Hepatocyte (in vitro differentiated cells): ENCODE results near the gene ARMC5. TPM values are rescaled to one million over a fixed set of nuclear protein-coding genes. Genes with fewer than 3 reads are reported as not detected.
"Not testable (repeated sequence)": the region's sequence is repeated elsewhere in the genome, so short reads cannot be mapped to it uniquely, and the experiment has no call there.

Experiments used
- DNase-seq: peaks from one replicate; pipeline ENCODE4 v3.0.0-alpha.2; 2016; ENCODE audit warnings: low spot score
- H2AFZ ChIP-seq: fragments of 200-600 bp; sonication (generic); 2 replicates; pipeline ENCODE4 v1.6.0; 2016; ENCODE audit warnings: antibody characterized with exemption, mild to moderate bottlenecking
- H3K27ac ChIP-seq: fragments of 200-600 bp; sonication (generic); 2 replicates; pipeline ENCODE4 v1.5.1; 2016; ENCODE audit warnings: mild to moderate bottlenecking
- H3K27me3 ChIP-seq: fragments of 200-600 bp; sonication (generic); 2 replicates; pipeline ENCODE4 v1.6.1; 2016
- H3K36me3 ChIP-seq: fragments of 200-600 bp; sonication (generic); replicated peaks from 2 replicates; pipeline ENCODE4 v1.5.1; 2016; ENCODE audit warnings: low read depth; ENCODE audit not compliant: insufficient read depth
- H3K4me1 ChIP-seq: fragments of 200-600 bp; sonication (generic); 2 replicates; pipeline ENCODE4 v1.5.1; 2016; ENCODE audit warnings: mild to moderate bottlenecking, moderate library complexity; ENCODE audit not compliant: insufficient read depth
- H3K4me2 ChIP-seq: fragments of 200-600 bp; sonication (generic); 2 replicates; pipeline ENCODE4 v1.6.0; 2016
- H3K4me3 ChIP-seq: fragments of 200-600 bp; sonication (generic); 2 replicates; pipeline ENCODE4 v1.5.1; 2016; ENCODE audit warnings: mild to moderate bottlenecking
- H3K79me2 ChIP-seq: fragments of 200-600 bp; sonication (generic); 2 replicates; pipeline ENCODE4 v1.6.0; 2017; ENCODE audit warnings: mild to moderate bottlenecking
- H3K9me2 ChIP-seq: fragments of 200-600 bp; sonication (generic); replicated peaks from 2 replicates; pipeline ENCODE4 v1.6.0; 2017; ENCODE audit warnings: mild to moderate bottlenecking; ENCODE audit not compliant: insufficient read depth
- H3K9me3 ChIP-seq: fragments of 200-600 bp; sonication (generic); 2 replicates; pipeline ENCODE4 v1.5.1; 2016; ENCODE audit warnings: low read depth, mild to moderate bottlenecking
- H4K20me1 ChIP-seq: fragments of 200-600 bp; sonication (generic); 2 replicates; pipeline ENCODE4 v1.6.0; 2016; ENCODE audit warnings: mild to moderate bottlenecking; ENCODE audit not compliant: insufficient read depth, poor library complexity, severe bottlenecking
- EZH2 ChIP-seq: fragments of 200-600 bp; sonication (generic); IDR thresholded peaks from 2 replicates; pipeline ENCODE4 v1.6.1; 2016; ENCODE audit warnings: antibody characterized with exemption, mild to moderate bottlenecking, borderline replicate concordance
- EZH2phosphoT487 ChIP-seq: fragments of 200-600 bp; sonication (generic); IDR thresholded peaks from one replicate; pipeline ENCODE4 v1.6.1; 2018; ENCODE audit warnings: antibody characterized with exemption, mild to moderate bottlenecking, low read depth, moderate library complexity; ENCODE audit not compliant: unreplicated experiment, severe bottlenecking
- WGBS: methylation state at CpG from one replicate; pipeline ENCODE4 v1.1.6; 2016; ENCODE audit warnings: low lambda C conversion rate; ENCODE audit errors: missing lambda C conversion rate; 5-methylcytosine and 5-hydroxymethylcytosine counted together
- polyA plus RNA-seq: library from polyadenylated mRNA; unstranded; fragments of >200 nt; fragmentation: Nextera tagmentation; extraction: Ambion mirVana; gene quantifications from 2 replicates; pipeline ENCODE4 v1.2.1, GENCODE V29; 2016
- total RNA-seq: library from RNA; depleted of rRNA; stranded (reverse); fragments of >200 nt; gene quantifications from 2 replicates; pipeline ENCODE4 v1.2.3, GENCODE V29; 2014
- TF ChIP-seq, protein P1 (sequence below): fragments of 200-600 bp; sonication (generic); IDR thresholded peaks from 2 replicates; pipeline ENCODE4 v1.5.1; 2016; ENCODE audit warnings: antibody characterized with exemption, mild to moderate bottlenecking; ENCODE audit not compliant: poor library complexity

The ARMC5 gene
- total and polyA plus RNA-seq, 2 experiments from 2014 or later = 12.2 to 19.4 TPM

DNA sequence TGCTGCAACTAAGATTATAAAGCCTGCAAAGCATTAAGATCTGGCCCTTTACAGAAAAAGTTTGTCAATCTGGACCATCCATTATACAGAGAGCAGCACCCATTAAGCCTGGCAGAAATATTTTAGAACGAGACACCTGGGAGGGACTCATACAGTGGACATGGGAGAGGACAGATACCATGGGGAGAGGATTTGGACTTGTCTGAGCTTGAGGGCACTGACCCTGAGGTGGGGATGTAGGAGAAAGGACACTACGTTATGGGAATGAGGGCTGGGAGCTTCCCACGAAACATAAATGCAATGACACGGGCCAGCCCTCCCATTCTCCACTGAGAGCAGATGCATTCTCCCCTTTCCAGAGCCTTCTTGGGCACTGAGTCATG lies 42.7 kb downstream of the ARMC5 start:
- Histone ChIP-seq H3K4me3 (no peak overlapping the region), H3K79me2 (peaks cover 18% of the 10 kb centered on the region), H2AFZ (no peak overlapping the region), H3K9me2 (no peaks in the 10 kb centered on the region), H3K9me3 (no peaks in the 10 kb centered on the region), H3K4me2 (no peak overlapping the region), H3K4me1 (peaks cover 11% of the 10 kb centered on the region), H3K27ac (no peak overlapping the region), H3K36me3 (no peaks in the 10 kb centered on the region), H4K20me1 (no peaks in the 10 kb centered on the region), H3K27me3 (no peaks in the 10 kb centered on the region)
- DNase-seq = no peak
- TF ChIP-seq EZH2 (no peak), EZH2phosphoT487 (no peak)
- TF ChIP-seq, protein P1, sequence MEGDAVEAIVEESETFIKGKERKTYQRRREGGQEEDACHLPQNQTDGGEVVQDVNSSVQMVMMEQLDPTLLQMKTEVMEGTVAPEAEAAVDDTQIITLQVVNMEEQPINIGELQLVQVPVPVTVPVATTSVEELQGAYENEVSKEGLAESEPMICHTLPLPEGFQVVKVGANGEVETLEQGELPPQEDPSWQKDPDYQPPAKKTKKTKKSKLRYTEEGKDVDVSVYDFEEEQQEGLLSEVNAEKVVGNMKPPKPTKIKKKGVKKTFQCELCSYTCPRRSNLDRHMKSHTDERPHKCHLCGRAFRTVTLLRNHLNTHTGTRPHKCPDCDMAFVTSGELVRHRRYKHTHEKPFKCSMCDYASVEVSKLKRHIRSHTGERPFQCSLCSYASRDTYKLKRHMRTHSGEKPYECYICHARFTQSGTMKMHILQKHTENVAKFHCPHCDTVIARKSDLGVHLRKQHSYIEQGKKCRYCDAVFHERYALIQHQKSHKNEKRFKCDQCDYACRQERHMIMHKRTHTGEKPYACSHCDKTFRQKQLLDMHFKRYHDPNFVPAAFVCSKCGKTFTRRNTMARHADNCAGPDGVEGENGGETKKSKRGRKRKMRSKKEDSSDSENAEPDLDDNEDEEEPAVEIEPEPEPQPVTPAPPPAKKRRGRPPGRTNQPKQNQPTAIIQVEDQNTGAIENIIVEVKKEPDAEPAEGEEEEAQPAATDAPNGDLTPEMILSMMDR = no peak
- 64% methylated on average over 4 of the region's 4 CpGs for WGBS

DNA sequence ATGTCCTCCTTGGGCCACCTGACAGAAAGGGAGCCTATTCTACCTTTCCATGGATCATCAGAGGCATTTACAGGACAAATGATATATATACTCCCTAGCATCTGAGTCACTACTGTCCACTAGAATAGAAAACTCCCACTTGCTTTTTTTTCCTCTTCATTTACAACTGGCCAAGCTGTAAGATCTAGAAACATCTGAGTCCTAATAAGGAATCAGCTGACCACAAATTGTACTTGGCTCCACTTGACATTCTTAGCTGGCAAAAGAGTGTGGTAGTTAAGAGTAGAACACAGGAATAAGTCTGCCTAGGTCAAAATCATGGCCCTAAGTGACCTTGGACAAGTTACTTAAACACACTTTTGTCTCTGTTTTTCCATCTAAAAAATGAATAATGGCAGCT lies 43.7 kb downstream of the ARMC5 start:
- H2AFZ ChIP-seq = no peak overlapping the region
- no peaks in the 10 kb centered on the region for H3K9me3 ChIP-seq
- H3K9me2 ChIP-seq = no peaks in the 10 kb centered on the region
- H3K27ac ChIP-seq = no peak overlapping the region
- no peaks in the 10 kb centered on the region for H3K27me3 ChIP-seq
- H3K79me2 ChIP-seq = peaks cover 28% of the 10 kb centered on the region
- no peak overlapping the region for H3K4me2 ChIP-seq
- H3K4me1 ChIP-seq = peaks cover 17% of the 10 kb centered on the region
- no peak for DNase-seq
- TF ChIP-seq, protein P1 = no peak
- TF ChIP-seq EZH2phosphoT487 = no peak
- TF ChIP-seq EZH2 = no peak
- H4K20me1 ChIP-seq = no peaks in the 10 kb centered on the region
- H3K36me3 ChIP-seq = no peaks in the 10 kb centered on the region
- H3K4me3 ChIP-seq = no peak overlapping the region

DNA sequence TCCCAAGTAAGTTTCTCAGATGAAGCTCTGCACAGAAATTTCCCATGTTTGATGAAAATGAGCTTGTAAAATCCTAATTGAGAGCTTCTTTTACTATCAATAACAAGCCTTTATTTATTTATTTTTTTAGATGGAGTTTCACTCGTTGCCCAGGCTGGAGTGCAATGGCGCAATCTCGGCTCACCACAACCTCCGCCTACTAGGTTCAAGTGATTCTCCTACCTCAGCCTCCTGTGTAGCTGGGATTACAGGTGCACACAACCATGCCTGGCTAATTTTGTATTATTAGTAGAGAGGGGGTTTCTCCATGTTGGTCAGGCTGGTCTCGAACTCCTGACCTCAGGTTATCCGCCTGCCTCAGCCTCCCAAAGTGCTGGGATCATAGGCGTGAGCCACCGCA lies 44.3 kb downstream of the ARMC5 start:
- not testable (repeated sequence) for H4K20me1 ChIP-seq, H2AFZ ChIP-seq, H3K4me3 ChIP-seq, H3K9me3 ChIP-seq, DNase-seq, H3K9me2 ChIP-seq, H3K27me3 ChIP-seq, H3K4me2 ChIP-seq, H3K27ac ChIP-seq, H3K36me3 ChIP-seq
- WGBS = 95% methylated on average over 8 of the region's 8 CpGs
- Histone ChIP-seq H3K4me1 (peaks cover 17% of the 10 kb centered on the region), H3K79me2 (peaks cover 29% of the 10 kb centered on the region)

DNA sequence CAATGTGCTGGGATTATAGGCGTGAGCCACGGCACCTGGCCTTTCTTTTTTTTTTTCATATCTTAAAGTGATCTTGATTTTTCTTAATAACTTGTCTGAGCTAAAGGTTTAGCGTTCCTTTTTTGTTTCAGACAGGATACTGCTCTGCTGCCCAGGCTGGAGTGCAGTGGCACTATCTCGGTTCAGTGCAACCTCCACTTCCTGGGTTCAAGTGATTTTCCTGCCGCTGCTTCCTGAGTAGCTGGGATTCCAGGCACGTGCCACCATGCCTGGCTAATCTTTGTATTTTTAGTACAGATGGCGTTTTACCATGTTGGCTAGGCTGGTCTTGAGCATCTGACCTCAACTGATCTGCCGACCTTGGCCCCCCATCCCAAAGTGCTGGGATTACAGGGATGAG lies 44.9 kb downstream of the ARMC5 start:
- Histone ChIP-seq H3K27ac (no peak overlapping the region), H3K79me2 (peaks cover 33% of the 10 kb centered on the region), H3K4me1 (peaks cover 20% of the 10 kb centered on the region), H3K9me2 (no peaks in the 10 kb centered on the region), H2AFZ (no peak overlapping the region), H3K9me3 (no peaks in the 10 kb centered on the region), H3K4me2 (no peak overlapping the region), H3K4me3 (no peak overlapping the region), H3K36me3 (no peaks in the 10 kb centered on the region), H4K20me1 (no peaks in the 10 kb centered on the region), H3K27me3 (no peaks in the 10 kb centered on the region)
- TF ChIP-seq EZH2 = no peak
- 97% methylated on average over 8 of the region's 8 CpGs for WGBS
- DNase-seq = no peak

DNA sequence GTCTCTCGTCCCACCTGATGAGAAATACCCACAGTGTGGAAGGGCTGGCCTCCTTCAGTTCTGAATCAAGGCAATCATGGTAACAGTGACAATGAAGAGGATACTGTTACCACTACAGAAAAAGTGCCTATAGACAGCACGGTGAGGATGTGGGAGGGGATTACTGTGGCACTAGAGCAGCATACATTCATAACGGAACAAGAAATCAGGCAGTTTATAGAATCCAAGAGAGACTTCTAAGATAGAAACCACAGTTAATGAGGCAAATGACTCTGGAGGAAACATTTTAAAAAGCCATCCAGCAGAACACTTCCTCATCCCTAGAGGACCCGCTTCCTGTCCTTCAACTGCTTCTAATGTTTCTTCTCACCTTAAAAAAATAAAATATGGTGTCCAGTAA lies 46.2 kb downstream of the ARMC5 start:
- H3K27ac ChIP-seq = no peak overlapping the region
- no peaks in the 10 kb centered on the region for H3K27me3 ChIP-seq
- peaks cover 28% of the 10 kb centered on the region for H3K4me1 ChIP-seq
- no peak overlapping the region for H3K4me2 ChIP-seq
- no peak overlapping the region for H3K4me3 ChIP-seq
- no peaks in the 10 kb centered on the region for H4K20me1 ChIP-seq
- H3K36me3 ChIP-seq = no peaks in the 10 kb centered on the region
- H3K9me2 ChIP-seq = no peaks in the 10 kb centered on the region
- WGBS = 92% methylated on average over 4 of the region's 4 CpGs
- peaks cover 42% of the 10 kb centered on the region for H3K79me2 ChIP-seq
- H3K9me3 ChIP-seq = no peaks in the 10 kb centered on the region
- H2AFZ ChIP-seq = no peak overlapping the region
- no peak for DNase-seq
- TF ChIP-seq EZH2 (no peak), EZH2phosphoT487 (no peak)
- TF ChIP-seq, protein P1 = no peak
